Gastrocnemius medialis (tissue), 4 donors: ENCODE data around the gene SEMA6D. TPM values are rescaled to one million over a fixed set of nuclear protein-coding genes. Genes with fewer than 3 reads are reported as not detected.

Experiments used
- ATAC-seq, 2 donors: fragments of 150-250 bp; one replicate each; pipeline ENCODE4 v1.9.1; 2016
- DNase-seq, 2 donors: peaks; one replicate each; pipeline ENCODE4 v3.0.0-alpha.2; 2019
- H3K27ac ChIP-seq, 4 donors: fragments of 200-600 bp; sonication (generic); 1 replicate in 1 of 4; 2 replicates in 3 of 4; pipeline ENCODE4 v1.5.1; 2016 to 2018; ENCODE audit warnings: mild to moderate bottlenecking in 2 of 4, moderate library complexity in 1 of 4
- H3K27me3 ChIP-seq, 3 donors: fragments of 200-600 bp; sonication (generic) in 2 of 3; 1 replicate in 1 of 3; 2 replicates in 2 of 3; pipeline versions ENCODE4 v1.5.1 to v1.6.0; 2016 to 2019; ENCODE audit warnings: mild to moderate bottlenecking in 1 of 3, moderate library complexity in 1 of 3
- H3K36me3 ChIP-seq, 2 donors: fragments of 200-600 bp; sonication (generic) in 1 of 2; one replicate each; pipeline ENCODE4 v1.5.1; 2017 to 2018
- H3K4me1 ChIP-seq, 2 donors: fragments of 200-600 bp; sonication (generic) in 1 of 2; one replicate each; pipeline ENCODE4 v1.5.1; 2016 to 2017; ENCODE audit warnings: mild to moderate bottlenecking in 2 of 2
- H3K4me3 ChIP-seq, 4 donors: fragments of 200-600 bp; sonication (generic) in 3 of 4; 1 replicate in 1 of 4; 2 replicates in 3 of 4; pipeline ENCODE4 v1.5.1; 2016 to 2019; ENCODE audit warnings: mild to moderate bottlenecking in 2 of 4
- H3K9me3 ChIP-seq, 3 donors: fragments of 200-600 bp; sonication (generic) in 2 of 3; 1 replicate in 1 of 3; 2 replicates in 2 of 3; pipeline ENCODE4 v1.5.1; 2016 to 2019
- CTCF ChIP-seq, 5 experiments: fragments of 450-650 bp in 3 of 5; fragments of 200-600 bp in 2 of 5; sonication (generic) in 2 of 5; IDR thresholded peaks in 4 of 5; conservative IDR thresholded peaks in 1 of 5; 1 replicate in 4 of 5; 2 replicates in 1 of 5; pipeline ENCODE4 v1.5.1; 2016 to 2019; ENCODE audit warnings: antibody characterized with exemption in 5 of 5, mild to moderate bottlenecking in 3 of 5, moderate library complexity in 3 of 5
- POLR2A ChIP-seq, 2 donors: fragments of 450-650 bp; IDR thresholded peaks; one replicate each; pipeline ENCODE4 v1.6.1; 2017; ENCODE audit warnings: antibody characterized with exemption in 2 of 2, mild to moderate bottlenecking in 2 of 2, moderate library complexity in 2 of 2
- in situ Hi-C, 4 donors: fragments of 200-750 bp; cut with MboI; loops; one replicate each; pipeline versions ENCODE4 v1.15.0 to v1.8.0; 2017; ENCODE audit warnings: low sequenced_read_pairs in 4 of 4
- intact Hi-C: fragments of 100-400 bp; cut with DNase I; formaldehyde crosslinking; loops from one replicate; pipeline ENCODE4 v1.15.1; 2023; ENCODE audit warnings: low total_unique reads
- total RNA-seq, 4 donors: library from RNA; depleted of rRNA; stranded (reverse); fragments of >200 nt; gene quantifications; one replicate each; pipeline versions ENCODE4 v1.1.0 to v1.2.3, GENCODE V29; 2016

Gene SEMA6D
- total RNA-seq, 4 donors from 2014 or later, result 0.97 to 5.9 (median 2.7) TPM

GRCh38 chr15:47718497-47719437, 1.5 kb downstream of the SEMA6D start:
- Histone ChIP-seq H3K4me3 (peak overlapping the region; percentile 77 to 89 (median 85)), H3K27ac (peak overlapping the region; percentile 88 to 96 (median 94)), H3K27me3 (no peaks in the 10 kb centered on the region), H3K4me1 (peaks cover 48 to 49% of the 10 kb centered on the region in 2 donors), H3K36me3 (no peaks in the 10 kb centered on the region), H3K9me3 (no peaks in the 10 kb centered on the region)
- DNase-seq, result peak; percentile 34 to 38
- TF ChIP-seq CTCF (IDR thresholded peaks at IDR 0.05 in 4 of 5, conservative IDR thresholded peaks at IDR 0.05 in 1 of 5) (no peak), POLR2A (IDR thresholded peaks at IDR 0.05) (peak; percentile 40 to 66)
- intact Hi-C loops, result loop anchor here (2.0 to 10.0 kb wide), 3 partner anchors 32 to 616 kb away; partner anchors contain the start of gene DUT
- peak; percentile 29 to 35 for ATAC-seq
- in situ Hi-C loops, result loop anchor here in 3 of 4 donors (25.0 kb wide), 2 partner anchors 269 to 531 kb away; no protein-coding TSS in a partner anchor

- Histone ChIP-seq H3K4me3 (peak overlapping the region in 3 of 4 donors; percentile 81 to 89 (median 89)), H3K27me3 (no peaks in the 10 kb centered on the region), H3K27ac (peak overlapping the region; percentile 88 to 96 (median 94)), H3K9me3 (no peaks in the 10 kb centered on the region), H3K36me3 (no peaks in the 10 kb centered on the region), H3K4me1 (peaks cover 57 to 58% of the 10 kb centered on the region in 2 donors)
- TF ChIP-seq POLR2A (IDR thresholded peaks at IDR 0.05), result no peak
- TF ChIP-seq CTCF (IDR thresholded peaks at IDR 0.05 in 4 of 5, conservative IDR thresholded peaks at IDR 0.05 in 1 of 5), result no peak
- in situ Hi-C loops, result loop anchor here in 3 of 4 donors (25.0 kb wide), 2 partner anchors 268 to 532 kb away; no protein-coding TSS in a partner anchor
- intact Hi-C loops, result loop anchor here (2.0 to 10.0 kb wide), 3 partner anchors 31 to 615 kb away; partner anchors contain the start of gene DUT
- DNase-seq, result no peak
- no peak for ATAC-seq
Measured at GRCh38 chr15:47719730-47720129, 2.4 kb downstream of the SEMA6D start.

- Histone ChIP-seq H3K4me3 (peak overlapping the region in 1 of 4 donors; percentile 5), H3K27me3 (no peaks in the 10 kb centered on the region), H3K27ac (peak overlapping the region; percentile 88 to 96 (median 94)), H3K4me1 (peaks cover 63 to 66% of the 10 kb centered on the region in 2 donors), H3K9me3 (no peaks in the 10 kb centered on the region), H3K36me3 (no peaks in the 10 kb centered on the region)
- no peak for TF ChIP-seq POLR2A (IDR thresholded peaks at IDR 0.05)
- no peak for TF ChIP-seq CTCF (IDR thresholded peaks at IDR 0.05 in 4 of 5, conservative IDR thresholded peaks at IDR 0.05 in 1 of 5)
- in situ Hi-C loops, result loop anchor here in 3 of 4 donors (25.0 kb wide), 2 partner anchors 267 to 533 kb away; no protein-coding TSS in a partner anchor
- no peak for DNase-seq
- intact Hi-C loops, result no loop called here
- ATAC-seq, result no peak
Measured at GRCh38 chr15:47720555-47720954, 3.2 kb downstream of the SEMA6D start.

GRCh38 chr15:47721676-47722075, 4.4 kb downstream of the SEMA6D start:
- Histone ChIP-seq H3K4me3 (no peak overlapping the region), H3K9me3 (no peaks in the 10 kb centered on the region), H3K27me3 (no peaks in the 10 kb centered on the region), H3K4me1 (peaks cover 65 to 75% of the 10 kb centered on the region in 2 donors), H3K36me3 (no peaks in the 10 kb centered on the region), H3K27ac (peak overlapping the region; percentile 88 to 96 (median 94))
- in situ Hi-C loops, result loop anchor here in 3 of 4 donors (25.0 kb wide), 2 partner anchors 266 to 534 kb away; no protein-coding TSS in a partner anchor
- DNase-seq (peak in 1 of 2 donors; percentile 22), ATAC-seq (no peak)
- TF ChIP-seq POLR2A (IDR thresholded peaks at IDR 0.05), result no peak
- TF ChIP-seq CTCF (IDR thresholded peaks at IDR 0.05 in 4 of 5, conservative IDR thresholded peaks at IDR 0.05 in 1 of 5), result no peak
- intact Hi-C loops, result no loop called here
